Heart left ventricle (tissue), 16 donors: ENCODE measurements around the gene RNF43. TPM values are rescaled to one million over a fixed set of nuclear protein-coding genes. Genes with fewer than 3 reads are reported as not detected.

ENCODE experiments used
- ATAC-seq, 4 donors: fragments of 200-7000 bp; cut with Tn5 transposase; one replicate each; pipeline ENCODE4 v1.9.1; 2020 to 2022; ENCODE audit warnings: moderate library complexity in 4 of 4, mild to moderate bottlenecking in 3 of 4, moderate number of reproducible peaks in 1 of 4
- DNase-seq, 5 donors: peaks; one replicate each; pipeline ENCODE4 v3.0.0-alpha.2; 2020
- H3K27ac ChIP-seq, 12 donors: fragments of 200-600 bp; sonication (generic) in 4 of 12; one replicate each; pipeline versions ENCODE4 v1.5.0 to v1.8.0; 2016 to 2022; ENCODE audit warnings: mild to moderate bottlenecking in 2 of 12
- H3K27me3 ChIP-seq, 9 donors: fragments of 200-600 bp; sonication (generic) in 2 of 9; one replicate each; pipeline versions ENCODE4 v1.5.1 to v1.8.0; 2016 to 2022; ENCODE audit warnings: mild to moderate bottlenecking in 3 of 9
- H3K36me3 ChIP-seq, 9 donors: fragments of 200-600 bp; sonication (generic) in 2 of 9; one replicate each; pipeline versions ENCODE4 v1.5.0 to v1.8.0; 2018 to 2022; ENCODE audit warnings: mild to moderate bottlenecking in 2 of 9
- H3K4me1 ChIP-seq, 12 donors: fragments of 200-600 bp; sonication (generic) in 4 of 12; one replicate each; pipeline versions ENCODE4 v1.5.0 to v1.8.0; 2016 to 2022; ENCODE audit warnings: mild to moderate bottlenecking in 3 of 12
- H3K4me3 ChIP-seq, 12 donors: fragments of 200-600 bp; sonication (generic) in 4 of 12; one replicate each; pipeline versions ENCODE4 v1.5.0 to v1.8.0; 2017 to 2022; ENCODE audit warnings: mild to moderate bottlenecking in 9 of 12, moderate library complexity in 4 of 12
- H3K9me3 ChIP-seq, 12 donors: fragments of 200-600 bp; sonication (generic) in 4 of 12; one replicate each; pipeline versions ENCODE4 v1.5.0 to v1.8.0; 2016 to 2022; ENCODE audit warnings: mild to moderate bottlenecking in 1 of 12
- CTCF ChIP-seq, 12 donors: fragments of 200-600 bp; sonication (generic) in 4 of 12; IDR thresholded peaks; one replicate each; pipeline versions ENCODE4 v1.5.0 to v1.8.0; 2018 to 2022; ENCODE audit warnings: antibody characterized with exemption in 12 of 12, mild to moderate bottlenecking in 5 of 12
- POLR2A ChIP-seq, 2 donors: fragments of 450-650 bp; IDR thresholded peaks; one replicate each; pipeline ENCODE4 v1.6.1; 2017; ENCODE audit warnings: antibody characterized with exemption in 2 of 2, mild to moderate bottlenecking in 2 of 2, moderate library complexity in 2 of 2
- WGBS, 4 donors: extraction: QIAGEN DNeasy Blood & Tissue Kit in 2 of 4; methylation state at CpG; one replicate each; pipeline versions ENCODE4 v1.1.5 to v1.1.7; 2013 to 2018; 5-methylcytosine and 5-hydroxymethylcytosine counted together
- intact Hi-C, 10 donors: fragments of 100-400 bp; cut with DNase I; formaldehyde crosslinking; loops; one replicate each; pipeline versions ENCODE4 v1.11.1 to v1.14.2; 2022
- polyA plus RNA-seq, 2 donors: library from polyadenylated mRNA; stranded (reverse); fragments of 200-250 nt; gene quantifications; one replicate each; pipeline ENCODE4 v1.2.3, GENCODE V29; 2013
- total RNA-seq, 9 donors: library from RNA; depleted of rRNA in 2 of 9; stranded (reverse); fragments of >200 nt in 2 of 9; fragmentation: NEBNext Ultra II Directional in 3 of 9; extraction: Animal tissue kit (Norgen Biotek cat#: 25700) in 3 of 9; gene quantifications; one replicate each; pipeline versions ENCODE4 v1.1.0 to v1.2.4, GENCODE V29; 2016 to 2023
- donor health status: ischemic (EF 13 %, LVEDD 7.1; RV severe dilation, severe dysfunction).
- donor health status: healthy with polysubstance abuse.
- donor health status: DM: no; HTN: yes; CAD: no.
- donor health status: DM: no; HTN: no; CAD: no.
- donor health status: ischemic (EF 25% LVEDD 6.9; RV normal size, moderate dysfunction).
- donor health status: ischemic (EF 25% LVEDD 5.7; RV mildly dilated, moderate dysfunction).
- donor health status: healthy.
- donor health status: DM: yes; HTN: yes; CAD: no.
- donor health status: ischemic (EF 35%, LVEDD 5.7; RV mildly dilated, moderate dysfunction).
- donor health status: nonischemic (EF 11% LVEDD 7.7; RV severe dilation, severe dysfunction).
- donor health status: DM: yes; HTN: yes; CAD: no.
- donor health status: PGD.
- donor health status: ischemic (EF 29% LVEDD 5.4; RV normal size, mild dysfunction).
- donor health status: nonischemic (EF 23%, LVEDD 6.1; RV moderate dilation, normal function).

RNF43 gene
- total and polyA plus RNA-seq, 11 donors = 1.9 to 7.5 (median 4.9) TPM

- no peak for TF ChIP-seq CTCF (IDR thresholded peaks at IDR 0.05)
- TF ChIP-seq POLR2A (IDR thresholded peaks at IDR 0.05) = no peak
- intact Hi-C loops = no loop called here
- DNase-seq = no peak
Observed at GRCh38 chr17:58382872-58383242, 34.5 kb downstream of the RNF43 start.

GRCh38 chr17:58382108-58382871 lies 35.0 kb downstream of the RNF43 start:
- Histone ChIP-seq H3K9me3 (no peaks in the 10 kb centered on the region), H3K4me1 (peaks cover 0 to 33% (median 0%) of the 10 kb centered on the region in 12 donors), H3K27me3 (peaks cover 0 to 7% (median 0%) of the 10 kb centered on the region in 9 donors), H3K36me3 (no peaks in the 10 kb centered on the region), H3K27ac (peak overlapping the region in 1 of 12 donors; percentile 2), H3K4me3 (no peak overlapping the region)
- no peak for TF ChIP-seq POLR2A (IDR thresholded peaks at IDR 0.05)
- TF ChIP-seq CTCF (IDR thresholded peaks at IDR 0.05) = no peak
- ATAC-seq = no peak
- intact Hi-C loops = no loop called here
- WGBS, 4 donors = 58 to 76% (median 68%) methylated on average over 4 of the region's 4 CpGs
- no peak for DNase-seq

More at GRCh38 chr17:58382872-58383242, 34.5 kb downstream of the RNF43 start:
- Histone ChIP-seq H3K9me3 (no peaks in the 10 kb centered on the region), H3K4me3 (no peak overlapping the region), H3K4me1 (peaks cover 0 to 32% (median 0%) of the 10 kb centered on the region in 12 donors), H3K27me3 (peaks cover 0 to 9% (median 0%) of the 10 kb centered on the region in 9 donors), H3K27ac (no peak overlapping the region), H3K36me3 (no peaks in the 10 kb centered on the region)
- ATAC-seq = no peak
- WGBS, 4 donors = 81 to 89% (median 86%) methylated on average over 1 of the region's 1 CpG

- Histone ChIP-seq H3K4me3 (no peak overlapping the region), H3K36me3 (no peaks in the 10 kb centered on the region), H3K27me3 (peaks cover 0 to 7% (median 0%) of the 10 kb centered on the region in 9 donors), H3K4me1 (peaks cover 0 to 39% (median 0%) of the 10 kb centered on the region in 12 donors), H3K27ac (no peak overlapping the region), H3K9me3 (no peaks in the 10 kb centered on the region)
- ATAC-seq (no peak), DNase-seq (no peak)
- WGBS, 4 donors = 44 to 69% (median 53%) methylated on average over 3 of the region's 3 CpGs
- TF ChIP-seq POLR2A (IDR thresholded peaks at IDR 0.05) (no peak), CTCF (IDR thresholded peaks at IDR 0.05) (no peak)
- intact Hi-C loops = no loop called here
Observed at GRCh38 chr17:58381124-58382035, 36.0 kb downstream of the RNF43 start.
